ENCODE measurements around the gene NRXN3. TPM values are rescaled to one million over a fixed set of nuclear protein-coding genes. Genes with fewer than 3 reads are reported as not detected.

NRXN3 gene
- total and polyA plus RNA-seq, 2 of the 13 experiments (the other 11 are each of a cell fraction or from before 2014, with no cell fraction given) = 0.03 TPM; not detected in 1

GRCh38 chr14:78186277-78186676 is 16.1 kb downstream of the NRXN3 start:
- no peaks in the 10 kb centered on the region for H3K79me2 ChIP-seq (ENCODE audit: insufficient read depth, low read length)
- TF ChIP-seq BCLAF1 (IDR thresholded peaks at IDR 0.05) = no peak
- H2AFZ ChIP-seq (ENCODE audit: low read length) = no peak overlapping the region
- no TSS peak for BruUV-seq (replicated peaks)
- no peak for FAIRE-seq
- ChIA-PET CTCF (ENCODE audit: low intra/inter-chr PET ratio, low total read pairs) (no interaction called here), POLR2A (no interaction called here)
- H4K20me1 ChIP-seq (ENCODE audit: insufficient read depth, low read length) = no peaks in the 10 kb centered on the region
- H3K4me1 ChIP-seq (ENCODE audit: insufficient read depth, low read length) = no peaks in the 10 kb centered on the region
- H3K27ac ChIP-seq (ENCODE audit: extremely low read length, insufficient read depth, low read length) = no peak overlapping the region
- peaks cover 0 to 15% of the 10 kb centered on the region in 2 experiments; a peak in 1 of 5 replicates for H3K27me3 ChIP-seq (ENCODE audit: control insufficient read depth in 1 of 2, insufficient read depth in 2 of 2, low read length in 2 of 2)
- no peaks in the 10 kb centered on the region for H3K36me3 ChIP-seq (replicated peaks in 1 of 2; ENCODE audit: control insufficient read depth in 1 of 2, insufficient read depth in 2 of 2, low read length in 2 of 2)
- WGBS (ENCODE audit: low lambda C conversion rate) = 2% methylated on average over 6 of the region's 6 CpGs
- in situ Hi-C loops (cut with HindIII; ENCODE audit: extremely low pct_ligation_motif_present, low pct_unique_long_range_greater_than_20kb) (no loop called here), intact Hi-C loops (cut with micrococcal nuclease; ENCODE audit: unreplicated experiment) (loop anchor here (2.0 kb wide), 1 partner anchor 77 kb away; no protein-coding TSS in a partner anchor)
- no peaks in the 10 kb centered on the region for H3K9me3 ChIP-seq (ENCODE audit: low read length)
- no peak overlapping the region for H3K9ac ChIP-seq (ENCODE audit: insufficient read depth, low read depth, low read length)
- no peak overlapping the region for H3K4me2 ChIP-seq (ENCODE audit: low read depth, low read length)
- no peak for DNase-seq (ENCODE audit: low spot score)
- ATAC-seq = no peak
- H3K4me3 ChIP-seq (replicated peaks in 1 of 3; ENCODE audit: insufficient read depth in 1 of 3, low read depth in 2 of 3, low read length in 3 of 3) = no peak overlapping the region

- intact Hi-C loops (cut with micrococcal nuclease; ENCODE audit: unreplicated experiment) (no loop called here), in situ Hi-C loops (cut with HindIII; ENCODE audit: extremely low pct_ligation_motif_present, low pct_unique_long_range_greater_than_20kb) (no loop called here)
- no peaks in the 10 kb centered on the region for H3K4me1 ChIP-seq (ENCODE audit: insufficient read depth, low read length)
- H3K9ac ChIP-seq (ENCODE audit: insufficient read depth, low read depth, low read length) = no peak overlapping the region
- CTCF ChIA-PET (ENCODE audit: low intra/inter-chr PET ratio, low total read pairs) = no interaction called here
- H3K4me3 ChIP-seq (replicated peaks in 1 of 3; ENCODE audit: insufficient read depth in 1 of 3, low read depth in 2 of 3, low read length in 3 of 3) = no peak overlapping the region
- no peaks in the 10 kb centered on the region for H3K36me3 ChIP-seq (replicated peaks in 1 of 2; ENCODE audit: control insufficient read depth in 1 of 2, insufficient read depth in 2 of 2, low read length in 2 of 2)
- ATAC-seq (no peak), DNase-seq (ENCODE audit: low spot score) (no peak), FAIRE-seq (no peak)
- H2AFZ ChIP-seq (ENCODE audit: low read length) = no peak overlapping the region
- H3K27me3 ChIP-seq (ENCODE audit: control insufficient read depth in 1 of 2, insufficient read depth in 2 of 2, low read length in 2 of 2) = peaks cover 0 to 9% of the 10 kb centered on the region in 2 experiments; a peak in 1 of 5 replicates
- H3K4me2 ChIP-seq (ENCODE audit: low read depth, low read length) = no peak overlapping the region
- POLR2A ChIA-PET = no interaction called here
- H3K27ac ChIP-seq (ENCODE audit: extremely low read length, insufficient read depth, low read length) = no peak overlapping the region
- 7% methylated on average over 3 of the region's 3 CpGs for WGBS (ENCODE audit: low lambda C conversion rate)
- H4K20me1 ChIP-seq (ENCODE audit: insufficient read depth, low read length) = no peaks in the 10 kb centered on the region
- no peaks in the 10 kb centered on the region for H3K79me2 ChIP-seq (ENCODE audit: insufficient read depth, low read length)
- H3K9me3 ChIP-seq (ENCODE audit: low read length) = no peaks in the 10 kb centered on the region
- no TSS peak for BruUV-seq (replicated peaks)
- no peak for TF ChIP-seq ZNF350 (CRISPR knock-in tag; IDR thresholded peaks at IDR 0.05; ENCODE audit: borderline replicate concordance, low read depth)
- TF ChIP-seq HCFC1 (IDR thresholded peaks at IDR 0.05; ENCODE audit: low read depth, low read length) = no peak
- TF ChIP-seq ZNF605 (CRISPR knock-in tag; IDR thresholded peaks at IDR 0.05) = no peak
- no peak for TF ChIP-seq FOXK2 (IDR thresholded peaks at IDR 0.05)
- TF ChIP-seq FOXC1 (CRISPR knock-in tag; IDR thresholded peaks at IDR 0.05; ENCODE audit: borderline replicate concordance) = no peak
- no peak for TF ChIP-seq PHF8 (CRISPR knock-in tag; IDR thresholded peaks at IDR 0.05)
- TF ChIP-seq CBFB (CRISPR knock-in tag; IDR thresholded peaks at IDR 0.05) = no peak
- TF ChIP-seq MIER3 (CRISPR knock-in tag; IDR thresholded peaks at IDR 0.05; ENCODE audit: borderline replicate concordance) = no peak
- TF ChIP-seq ZFP36L1 (CRISPR knock-in tag; IDR thresholded peaks at IDR 0.05) = no peak
- no peak for TF ChIP-seq BATF2 (CRISPR knock-in tag; IDR thresholded peaks at IDR 0.05)
- TF ChIP-seq MTA1 (CRISPR knock-in tag; IDR thresholded peaks at IDR 0.05; ENCODE audit: borderline replicate concordance) = no peak
- no peak for TF ChIP-seq NFYC (CRISPR knock-in tag; IDR thresholded peaks at IDR 0.05)
Observed at GRCh38 chr14:78188882-78189281, 18.7 kb downstream of the NRXN3 start.

Measured in HepG2 (cell line).